ENCODE results near the gene CLCNKA.

DNA sequence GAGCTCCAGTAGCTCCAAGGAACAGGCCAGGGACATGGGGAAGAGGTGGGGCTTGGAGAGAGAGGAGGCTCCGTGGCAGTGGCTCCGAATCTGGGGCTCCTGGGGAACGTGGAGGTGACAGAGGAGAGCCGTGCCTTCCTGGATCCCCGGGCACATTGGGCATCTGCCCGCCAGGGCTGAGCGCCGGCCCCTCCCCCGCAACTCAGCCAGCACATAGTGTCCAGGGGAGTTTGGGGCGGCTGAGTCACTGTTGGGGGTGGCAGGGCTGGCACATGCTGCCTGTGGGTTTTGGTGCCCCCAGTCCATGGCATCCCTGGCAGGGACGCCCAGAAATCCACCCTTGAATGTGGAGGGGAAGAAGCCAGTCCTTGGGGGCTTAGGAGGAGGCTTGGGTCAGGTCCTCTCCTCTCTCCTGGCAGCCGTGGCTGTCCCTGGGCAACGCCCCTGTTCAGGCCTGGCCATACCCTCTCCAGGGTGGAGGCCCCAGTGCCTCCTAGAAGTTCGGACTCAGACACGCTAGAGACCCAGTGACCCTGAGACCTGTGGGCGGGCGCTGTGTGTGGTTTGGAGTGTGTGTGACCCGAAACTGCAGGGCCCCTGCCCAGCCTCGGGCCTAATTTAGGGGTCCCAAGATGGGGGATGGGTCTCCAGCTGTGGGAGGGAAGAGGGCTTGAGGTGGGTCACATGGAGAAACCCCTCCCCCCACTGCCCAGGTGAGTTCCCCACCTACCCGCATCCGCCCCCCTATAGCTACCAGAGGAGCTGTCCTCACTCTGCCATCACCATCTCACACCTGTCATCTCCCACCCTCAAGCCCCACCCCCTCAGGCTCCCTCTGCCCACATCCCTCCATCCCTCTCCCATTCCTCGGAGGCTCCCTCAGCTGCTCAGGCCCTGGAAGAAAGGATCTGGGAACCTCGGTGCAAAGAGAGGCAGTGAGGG lies 5.6 kb upstream of the CLCNKA start:
- TF ChIP-seq CEBPB (IDR thresholded peaks at IDR 0.05): no peak
- TF ChIP-seq TEAD4 (IDR thresholded peaks at IDR 0.05): no peak
- TF ChIP-seq RAD21 (IDR thresholded peaks at IDR 0.05; ENCODE audit: low read depth): no peak
- TF ChIP-seq TCF12 (IDR thresholded peaks at IDR 0.05; ENCODE audit: low read depth): no peak
- TF ChIP-seq, protein P1, sequence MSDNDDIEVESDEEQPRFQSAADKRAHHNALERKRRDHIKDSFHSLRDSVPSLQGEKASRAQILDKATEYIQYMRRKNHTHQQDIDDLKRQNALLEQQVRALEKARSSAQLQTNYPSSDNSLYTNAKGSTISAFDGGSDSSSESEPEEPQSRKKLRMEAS (IDR thresholded peaks at IDR 0.05): no peak
- TF ChIP-seq YY1 (IDR thresholded peaks at IDR 0.05; ENCODE audit: low read depth): no peak
- TF ChIP-seq CREB1 (IDR thresholded peaks at IDR 0.05; ENCODE audit: low read depth): no peak
- TF ChIP-seq EGR1 (IDR thresholded peaks at IDR 0.05): no peak
- TF ChIP-seq, protein P2, sequence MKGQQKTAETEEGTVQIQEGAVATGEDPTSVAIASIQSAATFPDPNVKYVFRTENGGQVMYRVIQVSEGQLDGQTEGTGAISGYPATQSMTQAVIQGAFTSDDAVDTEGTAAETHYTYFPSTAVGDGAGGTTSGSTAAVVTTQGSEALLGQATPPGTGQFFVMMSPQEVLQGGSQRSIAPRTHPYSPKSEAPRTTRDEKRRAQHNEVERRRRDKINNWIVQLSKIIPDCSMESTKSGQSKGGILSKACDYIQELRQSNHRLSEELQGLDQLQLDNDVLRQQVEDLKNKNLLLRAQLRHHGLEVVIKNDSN (IDR thresholded peaks at IDR 0.05): no peak
